DOHH2 (cell line): ENCODE measurements around the gene THEM4.

Experiments
- H3F3A ChIP-seq: fragments of 200-600 bp; sonication (generic), shearing (Covaris generic); 2 replicates; pipeline ENCODE4 v1.6.0; 2016; ENCODE audit warnings: antibody characterized with exemption, mild to moderate bottlenecking; ENCODE audit not compliant: control insufficient read depth, insufficient read depth
- H3K27ac ChIP-seq: fragments of 200-600 bp; sonication (generic); 2 replicates; pipeline ENCODE4 v1.5.1; 2014; ENCODE audit warnings: low read depth, mild to moderate bottlenecking, low read length, moderate library complexity
- H3K27me3 ChIP-seq: fragments of 200-600 bp; sonication (generic); 2 replicates; pipeline ENCODE4 v1.6.1; 2014; ENCODE audit warnings: mild to moderate bottlenecking, low read length, mixed read lengths; ENCODE audit not compliant: control insufficient read depth
- H3K36me3 ChIP-seq: fragments of 200-600 bp; sonication (generic); 2 replicates; pipeline ENCODE4 v1.6.1; 2014; ENCODE audit warnings: mild to moderate bottlenecking, low read length, moderate library complexity, mixed read lengths; ENCODE audit not compliant: control insufficient read depth
- H3K4me1 ChIP-seq: fragments of 200-600 bp; sonication (generic); 2 replicates; pipeline ENCODE4 v1.6.1; 2014; ENCODE audit warnings: mild to moderate bottlenecking, low read length, mixed read lengths; ENCODE audit not compliant: control insufficient read depth
- H3K4me2 ChIP-seq: fragments of 200-600 bp; sonication (generic); 2 replicates; pipeline ENCODE4 v1.6.0; 2014; ENCODE audit warnings: mild to moderate bottlenecking, low read length, moderate library complexity
- H3K4me3 ChIP-seq: fragments of 200-600 bp; sonication (generic); 2 replicates; pipeline ENCODE4 v1.5.1; 2014; ENCODE audit warnings: mild to moderate bottlenecking, low read length, mixed read lengths
- H3K79me2 ChIP-seq: fragments of 200-600 bp; sonication (generic); 2 replicates; pipeline ENCODE4 v1.6.1; 2014; ENCODE audit warnings: mild to moderate bottlenecking, low read length, mixed read lengths; ENCODE audit not compliant: control insufficient read depth
- H3K9me2 ChIP-seq: fragments of 200-600 bp; sonication (generic); replicated peaks from 2 replicates; pipeline ENCODE4 v1.6.1; 2014; ENCODE audit warnings: mild to moderate bottlenecking, low read length, mixed read lengths; ENCODE audit not compliant: control insufficient read depth
- H3K9me3 ChIP-seq: fragments of 200-600 bp; sonication (generic); 2 replicates; pipeline ENCODE4 v1.6.1; 2014; ENCODE audit warnings: antibody characterized with exemption, low read length, mixed read lengths; ENCODE audit not compliant: control insufficient read depth, insufficient read depth
- H4K20me1 ChIP-seq: fragments of 200-600 bp; sonication (generic); 2 replicates; pipeline ENCODE4 v1.6.0; 2014; ENCODE audit warnings: low read depth, mild to moderate bottlenecking, antibody characterized with exemption, low read length, moderate library complexity; ENCODE audit not compliant: control insufficient read depth, insufficient read depth
- CTCF ChIP-seq: fragments of 200-600 bp; sonication (generic); IDR thresholded peaks from one replicate; pipeline ENCODE4 v1.5.1; 2014; ENCODE audit warnings: antibody characterized with exemption, mild to moderate bottlenecking, low read depth, low read length; ENCODE audit not compliant: poor library complexity, severe bottlenecking
- EZH2phosphoT487 ChIP-seq: fragments of 200-600 bp; sonication (generic); IDR thresholded peaks from 2 replicates; pipeline ENCODE4 v1.6.1; 2017; ENCODE audit warnings: borderline replicate concordance, mild to moderate bottlenecking, antibody characterized with exemption, low read length, moderate library complexity, mixed read lengths

THEM4 gene

GRCh38 chr1:151860504-151861187 is 48.7 kb downstream of the THEM4 start:
- Histone ChIP-seq H3K9me2 (no peaks in the 10 kb centered on the region), H3K9me3 (no peaks in the 10 kb centered on the region), H4K20me1 (no peaks in the 10 kb centered on the region), H3K4me2 (no peak overlapping the region), H3K36me3 (no peaks in the 10 kb centered on the region), H3F3A (no peaks in the 10 kb centered on the region), H3K79me2 (no peaks in the 10 kb centered on the region), H3K4me1 (peaks cover 10% of the 10 kb centered on the region), H3K4me3 (no peak overlapping the region), H3K27ac (no peak overlapping the region), H3K27me3 (peaks cover 15% of the 10 kb centered on the region)
- no peak for TF ChIP-seq CTCF
- no peak for TF ChIP-seq EZH2phosphoT487

- H4K20me1 ChIP-seq, result no peaks in the 10 kb centered on the region
- H3K4me2 ChIP-seq, result no peak overlapping the region
- H3F3A ChIP-seq, result no peaks in the 10 kb centered on the region
- H3K27ac ChIP-seq, result no peak overlapping the region
- no peaks in the 10 kb centered on the region for H3K9me3 ChIP-seq
- no peak overlapping the region for H3K4me3 ChIP-seq
- no peaks in the 10 kb centered on the region for H3K79me2 ChIP-seq
- H3K27me3 ChIP-seq, result peaks cover 10% of the 10 kb centered on the region
- H3K4me1 ChIP-seq, result peaks cover 10% of the 10 kb centered on the region
- H3K9me2 ChIP-seq, result no peaks in the 10 kb centered on the region
- no peaks in the 10 kb centered on the region for H3K36me3 ChIP-seq
- TF ChIP-seq CTCF (no peak), EZH2phosphoT487 (no peak)
Measured at GRCh38 chr1:151859891-151860293, 49.4 kb downstream of the THEM4 start.

GRCh38 chr1:151858886-151859665 is 50.2 kb downstream of the THEM4 start:
- peaks cover 4% of the 10 kb centered on the region; the same call in 1 of the 2 replicates for H3K27me3 ChIP-seq
- H3F3A ChIP-seq, result no peaks in the 10 kb centered on the region
- H3K9me3 ChIP-seq, result no peaks in the 10 kb centered on the region
- no peak overlapping the region for H3K27ac ChIP-seq
- no peak overlapping the region for H3K4me2 ChIP-seq
- H4K20me1 ChIP-seq, result no peaks in the 10 kb centered on the region
- no peak for TF ChIP-seq EZH2phosphoT487
- no peak for TF ChIP-seq CTCF
- H3K4me1 ChIP-seq, result peaks cover 10% of the 10 kb centered on the region
- no peaks in the 10 kb centered on the region for H3K36me3 ChIP-seq
- no peaks in the 10 kb centered on the region for H3K9me2 ChIP-seq
- H3K4me3 ChIP-seq, result no peak overlapping the region
- no peaks in the 10 kb centered on the region for H3K79me2 ChIP-seq
